Activated CD4-positive, CD25-positive, alpha-beta regulatory T cell treated with anti-CD3 and anti-CD28 coated beads, Interleukin-2, amount 50 U/mL, for 72 hours (primary cell): ENCODE data around the gene TMEM184C.
A peak's percentile ranks its signal among the peaks of the same experiment; 100 is the strongest.

Experiments
- DNase-seq: peaks from one replicate; pipeline ENCODE4 v3.0.0; 2021

TMEM184C gene

DNA sequence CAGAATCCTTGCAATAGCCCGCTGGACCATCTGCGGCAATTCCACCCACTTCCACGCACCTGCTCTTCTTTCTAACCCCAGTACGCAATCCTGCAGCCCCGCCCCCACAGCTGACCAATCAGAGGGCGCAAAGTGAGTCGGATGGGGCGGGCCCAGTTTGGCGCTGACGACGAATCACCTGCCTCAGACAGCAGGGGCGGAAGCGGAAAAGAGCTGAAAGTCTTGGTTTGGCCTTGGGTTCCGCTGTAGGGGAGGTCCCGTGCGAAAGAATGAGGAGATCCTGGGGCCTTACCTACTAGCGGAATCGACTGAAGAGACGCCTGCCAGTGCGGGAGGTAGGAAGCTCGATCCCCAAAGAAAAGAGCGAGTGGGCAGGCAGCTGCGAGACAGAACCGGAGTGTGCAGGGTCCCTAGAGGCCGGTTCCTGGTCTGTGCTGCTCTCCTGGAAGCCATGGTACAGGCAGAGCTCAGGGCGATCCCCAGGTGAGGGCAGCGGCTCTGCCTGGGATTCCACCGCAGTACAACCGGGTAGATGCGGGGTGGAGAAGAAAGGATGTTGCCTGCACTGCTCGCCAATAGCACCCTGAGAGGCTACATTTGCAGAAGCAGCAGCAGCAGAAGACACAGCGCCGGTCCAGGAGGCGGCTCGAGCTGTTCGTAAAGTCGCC lies at the start of gene TMEM184C:
Gene TMEM184C, plus strand, starts transcription at position 225 of the 668 bp plus-strand sequence. CDS start 560 bp downstream, outside the sequence.
- DNase-seq, result peak; percentile 98

DNA sequence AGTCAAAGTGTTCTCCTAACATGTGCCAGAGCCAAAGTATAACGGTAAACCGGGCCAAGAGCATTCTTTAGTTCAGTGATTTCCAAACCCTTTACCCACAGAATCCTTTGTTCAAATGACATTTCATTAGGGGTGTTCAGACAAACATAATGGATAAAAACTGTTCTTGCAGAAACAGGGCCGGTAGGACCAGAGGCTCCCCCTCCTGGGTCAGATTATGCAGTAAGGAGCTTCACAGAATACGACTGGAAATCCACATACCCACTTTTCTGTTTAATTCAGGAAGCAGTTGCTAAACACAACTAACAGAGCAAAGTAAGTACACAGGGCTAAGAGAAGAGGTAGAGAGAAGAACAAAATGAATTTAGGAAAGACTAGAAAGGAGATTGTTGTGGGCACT lies 46.6 kb upstream of the TMEM184C start:
- no peak for DNase-seq

DNA sequence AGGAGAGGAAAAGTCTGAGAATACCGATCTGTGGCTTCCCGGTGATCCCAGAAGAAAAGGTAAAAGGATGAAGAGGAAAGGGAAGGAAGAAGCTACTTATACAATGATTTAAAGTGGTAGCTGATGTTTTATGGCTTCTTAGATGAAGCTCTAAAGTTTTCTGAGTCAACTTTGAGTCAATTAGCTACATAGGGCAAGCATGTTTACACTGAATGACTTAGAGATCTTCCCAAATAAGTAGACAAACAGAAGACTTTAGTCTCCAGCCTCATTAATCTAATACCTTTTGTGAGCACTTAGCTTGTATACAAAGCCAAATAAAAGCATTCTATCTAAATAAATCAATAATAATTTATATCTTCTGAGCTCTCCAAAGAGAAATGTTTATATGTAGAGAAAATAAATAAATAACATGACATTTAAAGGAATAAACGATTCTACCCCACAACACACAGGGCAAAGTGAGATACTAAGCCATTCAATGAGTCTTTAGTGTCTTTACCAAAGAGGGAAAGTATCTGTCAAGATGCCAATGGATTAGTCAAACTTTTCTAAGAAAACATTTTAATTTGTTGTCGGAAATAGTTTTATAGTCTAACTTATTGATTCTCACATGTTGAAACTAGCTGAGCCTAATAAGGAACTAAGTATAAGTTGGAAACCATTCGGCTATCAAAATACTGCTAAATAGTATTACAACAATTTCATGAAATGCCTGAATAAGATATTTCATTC lies 46.0 kb upstream of the TMEM184C start:
- no peak for DNase-seq

- DNase-seq, result no peak
Measured at GRCh38 chr4:147576084-147576483, 41.1 kb upstream of the TMEM184C start.

DNA sequence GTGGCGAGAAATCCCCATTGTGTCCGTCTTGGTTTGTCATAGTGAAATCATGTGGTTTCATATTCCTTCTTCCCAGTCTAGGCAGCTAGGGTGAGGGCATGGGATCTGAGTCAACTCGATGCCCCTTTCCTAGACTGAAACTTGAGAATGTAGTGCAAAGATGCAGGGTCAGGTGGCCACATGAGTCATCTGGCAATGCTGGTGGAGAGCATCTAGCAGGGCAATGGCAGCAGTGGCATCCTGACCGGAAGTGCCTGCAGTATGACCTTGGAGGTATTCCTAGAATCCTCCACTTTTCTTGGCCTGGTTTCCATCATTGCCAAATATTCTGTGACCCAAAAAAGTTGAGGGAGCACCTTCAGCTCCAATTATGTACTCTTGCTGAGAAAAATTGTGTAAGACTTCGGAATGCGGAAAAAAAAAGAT lies 39.1 kb upstream of the TMEM184C start:
- no peak for DNase-seq

GRCh38 chr4:147578593-147578992 lies 38.6 kb upstream of the TMEM184C start:
- DNase-seq, result no peak

DNA sequence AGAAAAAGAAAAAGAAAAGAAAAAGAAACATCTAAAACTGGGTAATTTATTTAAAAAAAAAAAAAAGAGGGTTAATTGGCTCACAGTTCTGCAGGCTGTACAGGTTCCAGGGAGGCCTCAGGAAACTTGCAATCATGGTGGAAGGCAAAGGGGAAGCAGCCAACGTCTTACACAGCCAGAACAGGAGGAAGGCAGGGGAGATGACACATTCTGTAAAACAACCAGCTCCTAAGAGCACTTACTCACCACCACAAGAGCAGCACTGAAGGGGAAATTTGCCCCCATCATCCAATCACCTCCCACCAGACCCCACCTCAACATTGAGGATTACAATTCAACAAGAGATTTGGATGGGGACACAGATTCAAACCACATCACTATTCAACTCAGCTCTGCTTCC lies 36.8 kb upstream of the TMEM184C start:
- no peak for DNase-seq

- DNase-seq, result no peak
Measured at GRCh38 chr4:147581606-147582350, 35.4 kb upstream of the TMEM184C start.

DNA sequence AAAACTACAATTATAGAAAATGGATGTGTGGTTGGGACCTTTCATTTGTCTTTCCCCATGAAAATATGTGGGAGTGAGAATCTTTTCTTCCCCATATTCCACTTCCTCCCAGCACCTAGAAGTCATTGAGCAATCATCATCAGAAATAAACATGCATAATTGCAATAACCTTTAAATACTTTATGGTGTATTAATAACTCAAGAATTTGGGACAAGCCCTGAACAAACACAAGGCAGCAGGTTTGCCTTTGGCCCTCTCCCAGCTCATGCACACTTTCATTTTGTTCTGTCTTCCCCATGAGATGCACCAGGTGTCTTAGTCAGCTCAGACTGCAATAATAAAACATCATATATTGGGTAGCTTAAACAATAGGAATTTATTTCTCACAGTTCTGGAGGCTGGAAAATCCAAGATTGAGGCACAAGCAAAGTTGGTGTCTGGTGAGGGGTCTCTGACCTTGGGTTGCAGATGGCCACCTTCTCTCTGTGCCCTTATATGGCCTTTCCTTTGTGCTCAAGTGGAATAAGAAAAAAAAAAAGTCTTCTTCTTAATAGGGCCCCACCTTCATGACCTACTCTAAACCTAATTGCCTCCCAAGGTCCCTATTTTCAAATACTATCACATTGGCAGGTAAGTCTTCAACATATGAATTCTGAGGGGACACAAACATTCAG lies 34.7 kb upstream of the TMEM184C start:
- DNase-seq, result no peak

DNA sequence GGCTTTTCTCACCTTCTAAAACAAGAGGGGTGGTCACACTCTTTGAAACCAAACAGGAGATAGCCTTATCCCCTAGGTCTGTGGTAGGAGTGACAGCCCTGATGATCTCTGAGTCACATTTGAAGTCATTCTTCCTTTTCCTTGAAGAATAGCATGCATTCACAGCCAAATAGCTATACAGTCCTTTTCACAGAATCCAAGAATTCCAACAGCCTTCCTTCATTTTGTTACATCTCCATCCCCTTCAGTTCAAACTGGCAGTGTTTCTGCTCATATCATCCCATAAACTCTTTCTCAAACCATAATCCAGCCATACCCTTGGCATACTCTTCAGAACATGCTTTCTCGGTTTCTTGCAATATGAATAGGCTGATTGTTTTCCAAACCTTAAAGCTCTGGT lies 33.3 kb upstream of the TMEM184C start:
- no peak for DNase-seq

GRCh38 chr4:147586032-147586431 lies 31.2 kb upstream of the TMEM184C start:
- DNase-seq, result no peak

DNA sequence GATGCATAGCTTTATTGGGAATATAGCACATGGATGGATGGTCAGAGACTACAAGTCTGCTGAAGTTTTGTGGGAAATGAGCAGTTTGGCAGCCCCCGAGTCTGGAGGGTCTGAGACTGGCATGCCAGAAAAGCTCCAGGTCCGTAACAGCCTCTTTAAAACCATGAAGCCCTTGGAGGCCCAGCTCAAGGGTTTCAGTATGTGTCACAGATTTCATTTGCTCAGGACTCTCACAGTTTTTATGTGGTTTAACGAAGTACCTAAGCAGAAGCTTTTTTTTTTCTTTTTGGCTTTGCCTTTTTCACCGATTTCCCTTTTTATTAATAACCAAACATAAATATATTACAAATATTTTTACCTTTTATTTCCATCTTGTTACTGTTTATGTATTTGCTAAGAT lies 30.6 kb upstream of the TMEM184C start:
- DNase-seq, result no peak

DNA sequence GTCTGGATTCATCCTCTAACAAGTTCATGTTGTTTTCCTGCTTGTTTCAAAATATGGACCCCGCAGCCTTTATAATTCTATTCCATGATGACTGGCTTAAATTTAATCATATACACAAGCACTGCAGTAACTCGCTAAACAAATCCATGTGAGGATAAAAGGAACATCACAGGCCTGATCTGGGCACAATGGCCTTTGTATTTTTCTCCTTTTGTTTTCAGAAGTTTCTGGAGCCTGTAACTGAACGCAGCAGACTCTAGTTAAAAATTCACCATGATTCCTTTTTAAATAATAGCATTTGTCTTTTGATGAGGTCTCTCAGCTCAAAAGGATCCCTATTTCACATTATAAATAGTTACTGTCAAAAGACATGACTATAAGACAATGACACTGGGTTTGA lies 30.2 kb upstream of the TMEM184C start:
- no peak for DNase-seq

DNA sequence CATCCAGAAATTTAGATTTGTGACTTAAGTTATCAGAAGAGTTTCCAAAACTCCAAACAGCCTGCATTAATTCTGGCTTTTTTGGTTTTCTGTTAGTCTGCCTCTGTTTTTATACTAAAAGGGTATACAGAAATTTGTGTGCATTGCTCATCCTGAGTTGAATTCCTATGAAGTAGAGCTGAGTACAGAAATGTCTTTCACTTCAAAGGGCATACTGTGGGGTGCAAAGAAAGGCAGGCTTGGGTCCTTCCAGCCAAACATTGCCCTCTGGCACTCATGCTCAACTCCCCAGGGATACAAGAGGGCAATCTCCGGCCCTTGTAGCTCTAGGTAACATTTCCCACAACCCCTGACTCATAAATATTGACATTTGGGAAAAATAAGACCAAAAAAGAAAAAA lies 27.6 kb upstream of the TMEM184C start:
- DNase-seq, result no peak

- no peak for DNase-seq
Measured at GRCh38 chr4:147590249-147590920, 26.8 kb upstream of the TMEM184C start.

- no peak for DNase-seq
Measured at GRCh38 chr4:147591106-147591505, 26.1 kb upstream of the TMEM184C start.

GRCh38 chr4:147594107-147594506 lies 23.1 kb upstream of the TMEM184C start:
- no peak for DNase-seq

- DNase-seq, result no peak
Measured at GRCh38 chr4:147594578-147594977, 22.6 kb upstream of the TMEM184C start.

DNA sequence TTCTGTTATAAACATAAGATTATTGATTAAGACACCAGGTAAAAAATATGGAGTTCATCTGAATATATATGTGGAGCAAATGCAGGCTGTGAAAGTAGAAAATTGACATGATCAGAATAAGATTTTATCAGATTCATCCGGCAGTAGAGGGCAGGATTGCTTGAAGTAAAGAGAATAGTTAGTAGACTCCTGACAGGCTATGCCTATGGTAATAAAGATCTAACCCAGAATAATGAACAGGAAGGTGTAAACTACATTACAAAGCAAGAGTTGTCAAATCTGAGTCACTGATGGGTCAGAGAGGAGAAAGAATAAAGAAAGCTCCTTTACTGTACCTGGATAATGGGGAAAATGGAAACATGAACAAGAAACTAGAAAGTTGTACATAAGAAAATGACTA lies 20.8 kb upstream of the TMEM184C start:
- no peak for DNase-seq

GRCh38 chr4:147596981-147597380 lies 20.2 kb upstream of the TMEM184C start:
- no peak for DNase-seq

DNA sequence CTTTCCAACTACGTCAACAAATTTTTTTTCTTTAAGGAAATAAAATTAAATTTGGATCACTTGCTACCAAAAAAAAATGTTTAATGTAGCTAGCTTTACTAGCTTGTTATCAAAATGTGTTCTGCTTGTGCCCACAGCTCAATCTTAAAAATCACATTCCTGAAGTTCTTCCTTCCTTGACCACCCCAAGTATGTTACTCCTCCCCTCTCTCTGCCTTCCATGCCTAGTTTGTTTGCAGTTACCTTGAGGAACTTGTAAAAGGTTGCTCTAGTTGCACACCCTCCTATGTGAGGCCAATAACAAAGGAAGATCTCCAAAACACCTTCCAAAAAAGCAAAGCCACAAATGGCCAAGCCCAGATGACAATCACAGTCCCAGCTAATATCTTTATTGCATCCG lies 19.6 kb upstream of the TMEM184C start:
- no peak for DNase-seq

DNA sequence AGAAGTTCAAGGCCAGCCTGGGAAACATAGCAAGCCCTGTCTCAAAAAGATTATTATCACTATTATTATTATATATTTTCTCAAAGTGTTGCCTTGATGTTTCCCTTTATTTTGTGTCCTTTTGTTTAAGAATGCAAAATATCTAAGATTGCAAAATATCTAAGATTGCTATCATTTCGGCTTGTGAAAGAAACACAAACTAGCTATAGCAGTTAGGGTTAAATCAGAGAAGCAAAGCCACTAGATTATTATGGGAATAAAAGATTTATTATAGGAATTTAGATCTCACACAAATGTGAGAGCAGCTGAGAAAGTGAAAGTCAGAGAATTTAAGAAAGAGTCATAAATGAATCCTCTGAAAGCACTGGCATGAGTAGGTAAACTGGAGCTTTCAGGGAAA lies 18.0 kb upstream of the TMEM184C start:
- no peak for DNase-seq

GRCh38 chr4:147599769-147600168 lies 17.4 kb upstream of the TMEM184C start:
- no peak for DNase-seq
